Spinal cord (tissue), 10 donors: Measurements from ENCODE around the gene CNNM3. TPM values are rescaled to one million over a fixed set of nuclear protein-coding genes. Genes with fewer than 3 reads are reported as not detected.

Experiments used
- DNase-seq, 6 donors: peaks; one replicate each; pipeline versions ENCODE4 v3.0.0 to v3.0.0-alpha.2; 2013 to 2015; ENCODE audit warnings: low spot score in 6 of 6, low read depth in 4 of 6
- H3K27ac ChIP-seq: one replicate; pipeline ENCODE4 v1.5.1; 2013; ENCODE audit warnings: low read depth, low read length, control low read depth
- H3K27me3 ChIP-seq: one replicate; pipeline ENCODE4 v1.6.1; 2013; ENCODE audit warnings: low read length; ENCODE audit not compliant: control insufficient read depth, insufficient read depth
- H3K36me3 ChIP-seq: one replicate; pipeline ENCODE4 v1.6.1; 2013; ENCODE audit warnings: low read length; ENCODE audit not compliant: control insufficient read depth, insufficient read depth
- H3K4me1 ChIP-seq: one replicate; pipeline ENCODE4 v1.6.1; 2013; ENCODE audit warnings: low read length; ENCODE audit not compliant: control insufficient read depth, insufficient read depth
- H3K4me3 ChIP-seq: one replicate; pipeline ENCODE4 v1.5.1; 2013; ENCODE audit warnings: low read depth, low read length, control low read depth
- H3K9me3 ChIP-seq: one replicate; pipeline ENCODE4 v1.6.1; 2013; ENCODE audit warnings: low read length; ENCODE audit not compliant: control insufficient read depth, insufficient read depth
- WGBS: methylation state at CpG from one replicate; pipeline ENCODE4 v1.1.5; 2013; ENCODE audit warnings: missing lambda C conversion rate; ENCODE audit not compliant: insufficient coverage; 5-methylcytosine and 5-hydroxymethylcytosine counted together
- long read RNA-seq, 4 donors: transcript quantifications; one replicate each; lab custom pipeline, GENCODE V29; 2026
- polyA plus RNA-seq, 2 donors: library from polyadenylated mRNA; unstranded; fragments of 120-200 nt; gene quantifications; one replicate each; pipeline ENCODE4 v1.2.1, GENCODE V29; 2013; ENCODE audit not compliant: insufficient read length in 2 of 2
- total RNA-seq, 2 donors: library from RNA; depleted of rRNA in 1 of 2; stranded (reverse); fragments of 120-200 nt in 1 of 2; fragments of >200 nt in 1 of 2; gene quantifications; one replicate each; pipeline versions ENCODE4 v1.2.3 to v1.2.4, GENCODE V29; 2013 to 2014
- donor health status: healthy.

Gene CNNM3
- 10 to 100 TPM; 10.2 to 14.0 TPM for total RNA-seq
- 10 to 100 TPM; 37.0 to 51.5 TPM for polyA plus RNA-seq
- long read RNA-seq, donor 1, transcript CNNM3-201 (8 exons, 3,447 nt), result major isoform, 6 of 74 reads
- long read RNA-seq, donor 1, partial matches to known transcripts, result 68 of 74 reads
- long read RNA-seq, donor 1, other reads (novel, unspliced or antisense), result 0 of 74 reads
- long read RNA-seq, donor 2, partial matches to known transcripts, result 0 of 2 reads
- long read RNA-seq, donor 2, other reads (novel, unspliced or antisense), result 0 of 2 reads
- long read RNA-seq, donor 3, partial matches to known transcripts, result 0 of 2 reads
- long read RNA-seq, donor 3, other reads (novel, unspliced or antisense), result 0 of 2 reads
- long read RNA-seq, donor 4, partial matches to known transcripts, result 21 of 25 reads
- long read RNA-seq, donor 4, other reads (novel, unspliced or antisense), result 0 of 25 reads

GRCh38 chr2:96816127-96816835 is at the start of gene CNNM3:
Gene CNNM3, plus strand, starts transcription at chr2:96816268. Its CDS starts 10 bp downstream, at chr2:96816278.
- Histone ChIP-seq H3K9me3 (no peaks in the 10 kb centered on the region), H3K27me3 (no peaks in the 10 kb centered on the region), H3K27ac (peak within 1 kb of the TSS; percentile 67), H3K4me1 (peaks cover 47% of the 10 kb centered on the region), H3K4me3 (peak within 1 kb of the TSS; percentile 47), H3K36me3 (peaks cover 22% of the 10 kb centered on the region)
- peak; percentile 73 to 98 (median 90) for DNase-seq
- under 1% methylated on average over 103 of the region's 103 CpGs for WGBS

- peaks cover 35% of the 10 kb centered on the region for H3K4me1 ChIP-seq
These were observed 48.8 kb upstream of the CNNM3 start for GRCh38 chr2:96767135-96767871.

DNA sequence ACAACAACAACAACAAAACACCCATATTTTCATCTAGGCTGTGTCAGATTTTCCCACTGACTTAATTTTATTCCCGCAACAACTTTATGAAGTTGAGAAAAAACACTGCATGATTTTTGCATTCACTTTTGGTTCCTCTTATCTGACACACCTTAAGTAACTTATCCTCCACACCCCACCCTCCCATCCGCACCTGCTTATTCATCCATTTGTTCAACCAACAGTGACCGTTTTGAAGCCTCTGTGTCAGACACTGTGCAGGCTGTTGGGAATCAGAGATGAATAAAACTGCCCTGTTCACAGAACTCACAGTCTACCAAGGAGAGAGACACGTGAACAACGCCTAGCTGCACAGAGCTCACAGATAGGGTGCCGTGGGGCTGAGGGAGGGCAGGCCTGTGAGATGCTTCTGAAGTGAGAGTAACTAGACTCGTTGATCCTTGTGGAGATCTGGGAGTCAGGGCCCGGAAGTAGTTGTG is 47.9 kb upstream of the CNNM3 start:
- Histone ChIP-seq H3K9me3 (no peaks in the 10 kb centered on the region), H3K4me3 (no peak overlapping the region), H3K27me3 (no peaks in the 10 kb centered on the region), H3K36me3 (peaks cover 14% of the 10 kb centered on the region), H3K27ac (no peak overlapping the region), H3K4me1 (peaks cover 27% of the 10 kb centered on the region)
- DNase-seq, result no peak
- 90% methylated on average over 8 of the region's 8 CpGs for WGBS

More at GRCh38 chr2:96767135-96767871, 48.8 kb upstream of the CNNM3 start:
- Histone ChIP-seq H3K4me3 (no peak overlapping the region), H3K27ac (no peak overlapping the region), H3K27me3 (no peaks in the 10 kb centered on the region), H3K9me3 (no peaks in the 10 kb centered on the region), H3K36me3 (peaks cover 10% of the 10 kb centered on the region)
- 94% methylated on average over 5 of the region's 9 CpGs for WGBS
- no peak for DNase-seq

DNA sequence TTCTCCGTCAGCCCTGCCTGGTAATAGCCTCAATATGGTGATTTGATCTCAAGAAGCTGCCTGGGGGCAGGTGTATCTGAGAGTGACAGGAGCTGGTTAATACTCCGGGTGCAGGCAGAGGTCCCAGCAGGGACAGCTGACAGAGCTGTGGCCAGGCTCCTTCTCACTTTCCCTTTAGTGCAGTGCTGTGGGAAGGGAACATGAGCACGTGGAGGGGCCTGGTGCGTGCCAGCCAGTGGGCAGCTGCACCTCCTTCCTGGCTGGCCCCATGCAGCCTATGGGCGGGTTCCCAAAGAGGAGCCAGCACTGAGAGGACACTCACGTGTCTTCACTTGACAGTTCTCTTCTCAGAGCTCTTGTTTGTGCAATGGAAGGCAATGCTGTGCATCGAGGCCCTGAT is 46.3 kb upstream of the CNNM3 start:
- Histone ChIP-seq H3K27ac (no peak overlapping the region), H3K4me1 (peaks cover 10% of the 10 kb centered on the region), H3K4me3 (no peak overlapping the region), H3K27me3 (no peaks in the 10 kb centered on the region), H3K9me3 (no peaks in the 10 kb centered on the region), H3K36me3 (peaks cover 16% of the 10 kb centered on the region)
- peak in 1 of 6 donors; percentile 37 for DNase-seq
- 35% methylated on average over 6 of the region's 7 CpGs for WGBS

GRCh38 chr2:96770442-96771202 is 45.4 kb upstream of the CNNM3 start:
- no peak overlapping the region for H3K27ac ChIP-seq
- H3K27me3 ChIP-seq, result no peaks in the 10 kb centered on the region
- DNase-seq, result no peak
- no peak overlapping the region for H3K4me3 ChIP-seq
- H3K4me1 ChIP-seq, result peaks cover 10% of the 10 kb centered on the region
- peaks cover 16% of the 10 kb centered on the region for H3K36me3 ChIP-seq
- 88% methylated on average over 20 of the region's 25 CpGs for WGBS
- no peaks in the 10 kb centered on the region for H3K9me3 ChIP-seq

GRCh38 chr2:96771796-96772618 is 44.1 kb upstream of the CNNM3 start:
- Histone ChIP-seq H3K36me3 (peaks cover 16% of the 10 kb centered on the region), H3K27me3 (no peaks in the 10 kb centered on the region)
- WGBS, result 94% methylated on average over 16 of the region's 20 CpGs

DNA sequence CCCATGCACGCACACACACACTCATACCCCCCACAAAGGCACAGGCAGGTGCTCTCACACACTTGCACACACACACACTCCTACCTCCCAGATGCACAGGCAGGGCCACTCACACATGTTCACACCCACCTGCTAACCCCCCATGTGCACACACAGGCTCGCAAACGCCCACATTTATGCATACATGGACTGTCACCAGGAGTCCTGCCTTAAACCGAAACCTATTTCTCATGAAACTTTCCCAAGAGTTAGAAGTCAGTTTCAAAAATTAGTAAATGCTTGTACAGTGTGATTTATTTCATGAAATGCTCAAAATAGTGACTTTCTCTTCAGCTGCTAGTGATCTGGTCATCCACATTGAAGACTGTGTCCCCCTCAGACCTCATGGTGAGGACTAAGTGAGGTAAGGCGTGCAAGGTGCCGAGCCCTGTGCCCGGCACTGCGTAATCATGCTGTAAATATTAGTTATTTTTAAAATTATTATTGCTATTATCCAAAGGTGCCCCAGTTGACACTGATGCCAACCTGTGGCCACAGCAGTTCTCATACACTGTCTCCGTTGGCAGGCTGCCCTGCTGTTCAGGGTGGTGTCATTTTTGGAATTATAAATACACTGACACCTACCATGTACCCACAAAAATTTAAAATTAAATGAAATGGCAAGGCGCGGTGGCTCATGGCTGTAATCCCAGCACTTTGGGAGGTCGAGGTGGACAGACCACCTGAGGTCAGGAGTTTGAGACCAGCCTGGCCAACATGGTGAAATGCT is 43.0 kb upstream of the CNNM3 start:
- peaks cover 19% of the 10 kb centered on the region for H3K36me3 ChIP-seq
- WGBS, result 100% methylated on average over 4 of the region's 12 CpGs
- peaks cover 6% of the 10 kb centered on the region for H3K4me1 ChIP-seq
- DNase-seq, result no peak
- no peaks in the 10 kb centered on the region for H3K27me3 ChIP-seq
- H3K4me3 ChIP-seq, result no peak overlapping the region
- no peaks in the 10 kb centered on the region for H3K9me3 ChIP-seq
- no peak overlapping the region for H3K27ac ChIP-seq

More at GRCh38 chr2:96771796-96772618, 44.1 kb upstream of the CNNM3 start:
- Histone ChIP-seq H3K4me1 (peaks cover 6% of the 10 kb centered on the region), H3K27ac (no peak overlapping the region), H3K4me3 (no peak overlapping the region), H3K9me3 (no peaks in the 10 kb centered on the region)
- no peak for DNase-seq

GRCh38 chr2:96773922-96774321 is 42.1 kb upstream of the CNNM3 start:
- H3K4me3 ChIP-seq, result no peak overlapping the region
- H3K36me3 ChIP-seq, result peaks cover 19% of the 10 kb centered on the region
- no peak for DNase-seq
- no peaks in the 10 kb centered on the region for H3K27me3 ChIP-seq
- no peaks in the 10 kb centered on the region for H3K9me3 ChIP-seq
- 80% methylated on average over 6 of the region's 7 CpGs for WGBS
- no peak overlapping the region for H3K27ac ChIP-seq
- H3K4me1 ChIP-seq, result peaks cover 6% of the 10 kb centered on the region
